ENCODE data around the gene DNM3. TPM values are rescaled to one million over a fixed set of nuclear protein-coding genes. Genes with fewer than 3 reads are reported as not detected.

The DNM3 gene
- polyA plus RNA-seq, 3 donors = 0.15 TPM; not detected in 2

DNA sequence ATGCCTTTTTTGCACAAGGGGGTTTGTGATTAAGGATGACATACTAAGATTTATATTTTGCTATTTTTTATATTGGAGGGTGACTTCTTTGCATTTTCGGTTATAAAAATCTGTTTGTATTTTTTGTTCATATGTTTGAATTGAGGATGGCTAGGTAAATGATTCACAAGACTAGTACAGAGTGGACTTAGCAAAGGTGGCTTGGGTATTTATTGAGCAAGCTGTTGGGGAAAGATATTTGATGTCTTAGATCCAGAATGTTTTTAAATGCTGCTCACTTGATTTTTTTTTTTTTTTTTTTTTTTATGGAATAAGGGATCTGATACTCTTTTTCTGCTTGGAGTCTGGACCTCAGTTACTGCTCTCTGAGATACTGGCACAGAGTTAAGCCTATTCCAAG is 100.6 kb downstream of the DNM3 start:
- H2AFZ ChIP-seq (ENCODE audit: insufficient read depth, low read depth, low read length, poor library complexity, severe bottlenecking) = no peak overlapping the region
- Mint-ChIP-seq H3K4me1 (no peaks in the 10 kb centered on the region), H3K4me3 (no peak overlapping the region), H3K27me3 (ENCODE audit: low read depth in 3 of 3) (peaks cover 0 to 1% (median 0%) of the 10 kb centered on the region in 3 donors), H3K36me3 (no peaks in the 10 kb centered on the region), H3K27ac (no peak overlapping the region), H3K9me3 (peaks cover 0 to 2% (median 0%) of the 10 kb centered on the region in 7 donors)
- H3K4me3 ChIP-seq (replicated peaks in 1 of 3; ENCODE audit: low read depth in 2 of 3, low read length in 3 of 3) = no peak overlapping the region
- H3K27me3 ChIP-seq (ENCODE audit: control insufficient read depth in 2 of 2, insufficient read depth in 2 of 2, low read length in 2 of 2) = no peaks in the 10 kb centered on the region
- WGBS (ENCODE audit: insufficient coverage) = 100% methylated on average over 1 of the region's 1 CpG
- H3K79me2 ChIP-seq (ENCODE audit: insufficient read depth, low read length) = no peaks in the 10 kb centered on the region
- H3K4me2 ChIP-seq (replicated peaks; ENCODE audit: extremely low read depth, low read length, poor library complexity, severe bottlenecking) = no peak overlapping the region
- no peaks in the 10 kb centered on the region for H4K20me1 ChIP-seq (ENCODE audit: insufficient read depth, low read length)
- no peak for DNase-seq
- intact Hi-C loops (cut with micrococcal nuclease) = no loop called here
- no peaks in the 10 kb centered on the region for H3K9me3 ChIP-seq (replicated peaks in 1 of 2; ENCODE audit: control insufficient read depth in 1 of 2, insufficient read depth in 1 of 2, low read length in 2 of 2)
- TF ChIP-seq, protein P1, sequence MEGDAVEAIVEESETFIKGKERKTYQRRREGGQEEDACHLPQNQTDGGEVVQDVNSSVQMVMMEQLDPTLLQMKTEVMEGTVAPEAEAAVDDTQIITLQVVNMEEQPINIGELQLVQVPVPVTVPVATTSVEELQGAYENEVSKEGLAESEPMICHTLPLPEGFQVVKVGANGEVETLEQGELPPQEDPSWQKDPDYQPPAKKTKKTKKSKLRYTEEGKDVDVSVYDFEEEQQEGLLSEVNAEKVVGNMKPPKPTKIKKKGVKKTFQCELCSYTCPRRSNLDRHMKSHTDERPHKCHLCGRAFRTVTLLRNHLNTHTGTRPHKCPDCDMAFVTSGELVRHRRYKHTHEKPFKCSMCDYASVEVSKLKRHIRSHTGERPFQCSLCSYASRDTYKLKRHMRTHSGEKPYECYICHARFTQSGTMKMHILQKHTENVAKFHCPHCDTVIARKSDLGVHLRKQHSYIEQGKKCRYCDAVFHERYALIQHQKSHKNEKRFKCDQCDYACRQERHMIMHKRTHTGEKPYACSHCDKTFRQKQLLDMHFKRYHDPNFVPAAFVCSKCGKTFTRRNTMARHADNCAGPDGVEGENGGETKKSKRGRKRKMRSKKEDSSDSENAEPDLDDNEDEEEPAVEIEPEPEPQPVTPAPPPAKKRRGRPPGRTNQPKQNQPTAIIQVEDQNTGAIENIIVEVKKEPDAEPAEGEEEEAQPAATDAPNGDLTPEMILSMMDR (IDR thresholded peaks at IDR 0.05) = no peak
- H3K4me1 ChIP-seq (ENCODE audit: control insufficient read depth in 1 of 2, insufficient read depth in 2 of 2, low read length in 2 of 2) = no peaks in the 10 kb centered on the region
- no peak overlapping the region for H3K27ac ChIP-seq (ENCODE audit: low read depth in 1 of 2, low read length in 2 of 2)
- no peaks in the 10 kb centered on the region for H3K36me3 ChIP-seq (replicated peaks in 1 of 2; ENCODE audit: control insufficient read depth in 1 of 2, insufficient read depth in 2 of 2, low read length in 2 of 2)
- H3K9ac ChIP-seq (ENCODE audit: insufficient read depth, low read length, poor library complexity, severe bottlenecking) = no peak overlapping the region

DNA sequence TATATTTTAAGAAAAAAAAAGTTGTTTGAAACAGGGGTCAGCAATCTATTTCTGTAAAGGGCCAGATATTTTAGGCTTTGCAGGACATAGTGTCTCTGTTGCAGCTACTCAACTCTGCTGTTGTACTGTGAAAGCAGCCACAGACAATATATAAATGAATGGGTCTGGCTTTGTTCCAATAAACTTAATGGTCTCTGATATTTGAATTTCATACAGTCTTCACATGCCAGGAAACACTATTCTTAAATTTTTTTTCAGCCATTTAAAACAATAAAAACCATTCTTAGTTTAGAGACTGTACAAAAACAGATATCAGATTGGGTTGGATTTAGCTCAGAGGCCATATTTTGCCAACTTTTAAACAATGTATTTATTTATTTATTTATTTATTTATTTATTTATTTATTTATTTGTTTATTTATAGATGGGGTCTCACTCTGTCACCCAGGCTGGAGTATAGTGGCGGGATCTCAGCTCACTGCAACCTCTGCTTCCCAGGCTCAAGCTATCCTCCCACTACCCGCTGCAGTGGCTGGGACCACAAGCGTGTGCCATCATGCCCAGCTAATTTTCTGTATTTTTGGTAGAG is 102.8 kb downstream of the DNM3 start:
- no peaks in the 10 kb centered on the region for H3K4me1 Mint-ChIP-seq
- WGBS (ENCODE audit: insufficient coverage) = no CpG with 5 or more reads among the region's 3 CpGs
- no peak overlapping the region for H3K9ac ChIP-seq (ENCODE audit: insufficient read depth, low read length, poor library complexity, severe bottlenecking)

More for the DNA sequence above, 102.8 kb downstream of the DNM3 start:
- Mint-ChIP-seq H3K4me3 (no peak overlapping the region), H3K36me3 (no peaks in the 10 kb centered on the region), H3K27me3 (ENCODE audit: low read depth in 3 of 3) (peaks cover 0 to 1% (median 0%) of the 10 kb centered on the region in 3 donors), H3K27ac (no peak overlapping the region), H3K9me3 (peaks cover 0 to 2% (median under 1%) of the 10 kb centered on the region in 7 donors)
- H3K4me2 ChIP-seq (replicated peaks; ENCODE audit: extremely low read depth, low read length, poor library complexity, severe bottlenecking) = no peak overlapping the region
- TF ChIP-seq, protein P1 (IDR thresholded peaks at IDR 0.05) = no peak
- no peak overlapping the region for H2AFZ ChIP-seq (ENCODE audit: insufficient read depth, low read depth, low read length, poor library complexity, severe bottlenecking)
- no peaks in the 10 kb centered on the region for H3K9me3 ChIP-seq (replicated peaks in 1 of 2; ENCODE audit: control insufficient read depth in 1 of 2, insufficient read depth in 1 of 2, low read length in 2 of 2)
- no peaks in the 10 kb centered on the region for H3K36me3 ChIP-seq (replicated peaks in 1 of 2; ENCODE audit: control insufficient read depth in 1 of 2, insufficient read depth in 2 of 2, low read length in 2 of 2)
- H3K79me2 ChIP-seq (ENCODE audit: insufficient read depth, low read length) = no peaks in the 10 kb centered on the region
- no peaks in the 10 kb centered on the region for H4K20me1 ChIP-seq (ENCODE audit: insufficient read depth, low read length)
- no peak for DNase-seq
- no peak overlapping the region for H3K27ac ChIP-seq (ENCODE audit: low read depth in 1 of 2, low read length in 2 of 2)
- no peaks in the 10 kb centered on the region for H3K27me3 ChIP-seq (ENCODE audit: control insufficient read depth in 2 of 2, insufficient read depth in 2 of 2, low read length in 2 of 2)
- H3K4me1 ChIP-seq (ENCODE audit: control insufficient read depth in 1 of 2, insufficient read depth in 2 of 2, low read length in 2 of 2) = no peaks in the 10 kb centered on the region
- intact Hi-C loops (cut with micrococcal nuclease) = no loop called here
- no peak overlapping the region for H3K4me3 ChIP-seq (replicated peaks in 1 of 3; ENCODE audit: low read depth in 2 of 3, low read length in 3 of 3)
